Pons (tissue), 1 donor: Measurements from ENCODE around the gene SPINT4.
"Not testable (repeated sequence)": the region's sequence is repeated elsewhere in the genome, so short reads cannot be mapped to it uniquely, and the experiment has no call there.

ENCODE experiments used
- DNase-seq: peaks from one replicate; pipeline ENCODE4 v3.0.0-alpha.2; 2016; ENCODE audit warnings: low spot score

The SPINT4 gene

GRCh38 chr20:45722047-45722446 is at the start of gene SPINT4:
SPINT4 (plus strand) TSS chr20:45722347; CDS start chr20:45722368, 21 bp downstream.
- no peak for DNase-seq

GRCh38 chr20:45672765-45673164 is 49.4 kb upstream of the SPINT4 start:
- no peak for DNase-seq

- no peak for DNase-seq
Observed at GRCh38 chr20:45679650-45680049, 42.5 kb upstream of the SPINT4 start.

GRCh38 chr20:45685896-45686295 is 36.3 kb upstream of the SPINT4 start:
- DNase-seq = no peak

GRCh38 chr20:45693346-45693745 is 28.8 kb upstream of the SPINT4 start:
- not testable (repeated sequence) for DNase-seq

- no peak for DNase-seq
Observed at GRCh38 chr20:45695496-45695895, 26.7 kb upstream of the SPINT4 start.

- no peak for DNase-seq
Observed at GRCh38 chr20:45701104-45701503, 21.0 kb upstream of the SPINT4 start.

- DNase-seq = no peak
Observed at GRCh38 chr20:45701873-45702272, 20.3 kb upstream of the SPINT4 start, which contains the start of gene WFDC13. WFDC13 (plus strand) TSS chr20:45702038; CDS start chr20:45702124, 86 bp downstream.

- DNase-seq = peak; percentile 8
Observed at GRCh38 chr20:45704969-45705637, 17.0 kb upstream of the SPINT4 start, which contains the start of gene WFDC10B. WFDC10B (minus strand) TSS chr20:45705019; CDS start chr20:45685992, 19,027 bp downstream.

GRCh38 chr20:45716141-45716688 is 5.9 kb upstream of the SPINT4 start:
- DNase-seq = not testable (repeated sequence)

- no peak for DNase-seq
Observed at GRCh38 chr20:45725134-45725533, 3.0 kb downstream of the SPINT4 start.

- DNase-seq = no peak
Observed at GRCh38 chr20:45727044-45727443, 4.9 kb downstream of the SPINT4 start.

GRCh38 chr20:45732199-45732598 is 10.1 kb downstream of the SPINT4 start:
- no peak for DNase-seq

GRCh38 chr20:45735552-45735951 is 13.4 kb downstream of the SPINT4 start:
- DNase-seq = no peak

- DNase-seq = no peak
Observed at GRCh38 chr20:45735988-45736387, 13.8 kb downstream of the SPINT4 start.

- DNase-seq = no peak
Observed at GRCh38 chr20:45742596-45742995, 20.4 kb downstream of the SPINT4 start.

- DNase-seq = no peak
Observed at GRCh38 chr20:45745015-45745414, 22.9 kb downstream of the SPINT4 start.

- no peak for DNase-seq
Observed at GRCh38 chr20:45751721-45752120, 29.6 kb downstream of the SPINT4 start.

- no peak for DNase-seq
Observed at GRCh38 chr20:45752746-45753145, 30.6 kb downstream of the SPINT4 start.

GRCh38 chr20:45758096-45758495 is 35.9 kb downstream of the SPINT4 start:
- DNase-seq = no peak

- not testable (repeated sequence) for DNase-seq
Observed at GRCh38 chr20:45759921-45760320, 37.8 kb downstream of the SPINT4 start.

GRCh38 chr20:45761966-45762365 is 39.8 kb downstream of the SPINT4 start:
- not testable (repeated sequence) for DNase-seq

GRCh38 chr20:45764618-45765282 is 42.6 kb downstream of the SPINT4 start:
- not testable (repeated sequence) for DNase-seq
